Right ventricle myocardium inferior (tissue), 1 donor: Measurements from ENCODE around the gene SLC12A7. TPM values are rescaled to one million over a fixed set of nuclear protein-coding genes. Genes with fewer than 3 reads are reported as not detected.
A peak's percentile ranks its signal among the peaks of the same experiment; 100 is the strongest.
"Not testable (repeated sequence)": the region's sequence is repeated elsewhere in the genome, so short reads cannot be mapped to it uniquely, and the experiment has no call there.

Source experiments
- ATAC-seq: fragments of 200-7000 bp; cut with Tn5 transposase; one replicate; pipeline ENCODE4 v1.9.1; 2020; ENCODE audit warnings: mild to moderate bottlenecking, moderate library complexity
- DNase-seq: peaks from one replicate; pipeline ENCODE4 v3.0.0; 2021; ENCODE audit errors: missing footprints
- intact Hi-C: fragments of 100-400 bp; cut with DNase I; formaldehyde crosslinking; loops from one replicate; pipeline ENCODE4 v1.11.0; 2022
- total RNA-seq: library from RNA; stranded (reverse); fragmentation: NEBNext Ultra II Directional; extraction: Animal tissue kit (Norgen Biotek cat#: 25700); gene quantifications from one replicate; pipeline ENCODE4 v1.2.1, GENCODE V29; 2021
- donor health status: DM: no; HTN: yes; CAD: no; lungs with severe emphysema.

The SLC12A7 gene
- total RNA-seq, 1 donor from 2014 or later = 179 TPM

GRCh38 chr5:1130218-1130946, 18.5 kb upstream of the SLC12A7 start:
- intact Hi-C loops = loop anchor here (5.0 kb wide), 1 partner anchor 78 kb away; no protein-coding TSS in a partner anchor

DNA sequence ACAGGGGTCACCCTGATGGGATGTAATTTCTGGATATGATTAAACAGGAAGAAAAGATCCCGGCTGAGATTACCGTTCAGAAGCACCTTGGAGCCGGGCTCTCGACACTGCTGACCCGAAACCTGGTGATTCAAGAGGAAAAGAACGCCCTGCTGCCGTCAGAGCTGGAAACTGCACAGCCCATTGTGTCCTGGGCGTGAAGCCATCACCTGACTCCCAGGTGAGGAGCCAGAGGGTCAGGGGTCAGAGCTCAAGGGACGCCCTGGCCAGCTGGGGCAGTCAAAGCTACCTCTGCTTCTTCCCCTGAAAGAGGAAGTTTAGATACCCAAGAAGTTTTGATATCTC, 17.8 kb upstream of the SLC12A7 start:
- intact Hi-C loops = loop anchor here (5.0 kb wide), 2 partner anchors 37 to 77 kb away; no protein-coding TSS in a partner anchor
- ATAC-seq = no peak
- DNase-seq = no peak

More at GRCh38 chr5:1130218-1130946, 18.5 kb upstream of the SLC12A7 start:
- DNase-seq = no peak
- no peak for ATAC-seq

- no peak for DNase-seq
- ATAC-seq = no peak
- intact Hi-C loops = loop anchor here (5.0 kb wide), 1 partner anchor 37 kb away; no protein-coding TSS in a partner anchor
Observed at GRCh38 chr5:1128977-1129710, 17.3 kb upstream of the SLC12A7 start.

DNA sequence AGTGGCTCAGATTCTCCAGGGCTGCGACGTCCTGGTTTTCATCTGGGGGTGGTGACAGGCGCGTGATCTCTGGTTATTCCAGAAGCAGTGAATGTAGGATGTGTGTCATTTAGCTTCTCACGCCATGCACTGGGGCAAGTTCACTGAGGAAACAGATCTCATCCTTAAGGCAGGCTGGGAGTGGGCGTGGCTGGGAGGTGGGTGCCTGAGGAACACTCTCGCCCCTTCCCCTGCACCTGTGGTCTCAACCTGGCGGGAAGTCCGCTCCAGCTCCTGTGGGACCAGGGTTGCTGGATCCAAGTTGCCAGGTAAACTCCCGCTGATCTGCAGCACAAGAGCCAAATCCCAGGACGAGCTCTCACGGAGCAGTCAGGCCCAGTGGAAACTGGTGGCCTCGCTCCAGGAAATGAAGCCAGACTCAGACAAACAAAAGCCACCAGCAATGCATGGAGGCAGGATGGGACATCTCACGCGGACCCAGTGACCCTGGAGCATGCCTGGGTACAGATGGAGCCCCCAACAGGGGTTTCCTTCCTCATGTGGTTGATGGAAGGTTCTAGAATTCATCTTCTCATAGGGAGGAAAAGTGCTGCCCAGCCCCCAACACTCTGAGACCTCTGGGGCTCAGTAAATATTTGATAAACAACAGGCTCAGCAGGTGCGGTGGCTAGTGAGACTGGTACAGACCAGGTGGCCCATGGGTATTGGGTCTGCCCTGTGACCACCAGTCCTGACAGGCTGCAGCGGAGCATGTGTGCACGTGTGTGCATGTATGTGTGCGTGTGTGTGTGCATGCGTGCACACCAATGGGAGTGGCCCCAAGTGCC, 16.3 kb upstream of the SLC12A7 start:
- intact Hi-C loops = loop anchor here (5.0 kb wide), 1 partner anchor 36 kb away; no protein-coding TSS in a partner anchor
- DNase-seq (no peak), ATAC-seq (peak; percentile 14)

DNA sequence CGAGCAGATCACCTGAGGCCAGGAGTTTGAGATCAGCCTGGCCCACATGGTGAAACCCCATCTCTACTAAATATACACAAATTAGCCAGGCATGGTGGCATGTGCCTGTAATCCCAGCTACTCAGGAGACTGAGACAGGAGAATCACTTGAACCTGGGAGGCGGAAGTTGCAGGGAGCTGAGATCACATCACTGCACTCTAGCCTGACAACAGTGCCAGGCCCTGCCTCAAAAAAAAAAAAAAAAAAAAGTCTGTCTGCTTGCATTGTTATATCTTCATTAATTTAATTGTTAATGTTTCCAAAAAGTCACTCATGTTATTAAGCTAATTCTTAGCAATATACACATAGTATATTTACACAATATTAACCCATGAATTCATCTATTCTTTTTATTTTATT, 13.8 kb upstream of the SLC12A7 start:
- ATAC-seq, DNase-seq: not testable (repeated sequence)
- intact Hi-C loops = loop anchor here (2.0 to 5.0 kb wide), 2 partner anchors 23 to 33 kb away; no protein-coding TSS in a partner anchor

- intact Hi-C loops = loop anchor here (2.0 to 5.0 kb wide), 2 partner anchors 22 to 33 kb away; no protein-coding TSS in a partner anchor
- DNase-seq = peak; percentile 89
- ATAC-seq = peak; percentile 88
Observed at GRCh38 chr5:1125030-1125357, 13.1 kb upstream of the SLC12A7 start.

- DNase-seq (no peak), ATAC-seq (peak; percentile 7)
Observed at GRCh38 chr5:1124205-1125029, 12.6 kb upstream of the SLC12A7 start.

DNA sequence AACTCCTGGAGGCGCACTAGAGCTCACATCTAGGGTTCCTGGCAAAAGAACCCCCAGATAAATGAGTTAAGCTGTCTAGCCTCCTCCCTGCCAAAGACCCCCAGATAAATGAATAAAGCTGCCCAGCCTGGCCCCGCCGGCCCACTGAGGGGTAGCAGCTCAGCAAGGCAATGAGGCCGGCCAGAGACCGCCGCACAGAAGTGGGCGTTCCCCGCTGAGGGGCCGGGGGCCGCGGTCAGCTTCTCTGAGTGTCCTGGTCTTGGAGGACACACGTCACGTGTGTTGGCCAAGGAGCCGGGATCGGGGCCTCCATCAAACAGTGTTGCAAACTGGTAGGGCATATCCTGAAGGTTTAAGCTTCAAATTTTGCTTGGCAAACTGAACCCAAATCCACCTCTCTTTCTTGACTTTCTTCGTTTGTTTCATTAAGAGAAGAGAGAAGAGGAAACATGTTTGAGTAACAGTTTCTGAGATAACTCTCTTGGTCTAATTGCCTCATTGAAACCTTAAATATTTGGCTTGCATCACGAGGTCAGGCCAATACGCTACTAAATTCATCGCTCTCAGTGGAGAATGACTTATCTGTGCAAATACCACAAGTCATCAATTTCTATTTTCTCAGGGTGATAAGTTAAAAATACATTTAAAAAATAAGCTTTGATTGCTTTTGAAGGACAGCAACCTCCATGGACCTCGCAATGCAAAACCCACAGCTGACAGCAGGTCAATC, 11.7 kb upstream of the SLC12A7 start:
- intact Hi-C loops = loop anchor here (2.0 kb wide), 1 partner anchor 21 kb away; no protein-coding TSS in a partner anchor
- DNase-seq (no peak), ATAC-seq (no peak)

More at GRCh38 chr5:1124205-1125029, 12.6 kb upstream of the SLC12A7 start:
- intact Hi-C loops = loop anchor here (2.0 to 5.0 kb wide), 2 partner anchors 22 to 32 kb away; no protein-coding TSS in a partner anchor

DNA sequence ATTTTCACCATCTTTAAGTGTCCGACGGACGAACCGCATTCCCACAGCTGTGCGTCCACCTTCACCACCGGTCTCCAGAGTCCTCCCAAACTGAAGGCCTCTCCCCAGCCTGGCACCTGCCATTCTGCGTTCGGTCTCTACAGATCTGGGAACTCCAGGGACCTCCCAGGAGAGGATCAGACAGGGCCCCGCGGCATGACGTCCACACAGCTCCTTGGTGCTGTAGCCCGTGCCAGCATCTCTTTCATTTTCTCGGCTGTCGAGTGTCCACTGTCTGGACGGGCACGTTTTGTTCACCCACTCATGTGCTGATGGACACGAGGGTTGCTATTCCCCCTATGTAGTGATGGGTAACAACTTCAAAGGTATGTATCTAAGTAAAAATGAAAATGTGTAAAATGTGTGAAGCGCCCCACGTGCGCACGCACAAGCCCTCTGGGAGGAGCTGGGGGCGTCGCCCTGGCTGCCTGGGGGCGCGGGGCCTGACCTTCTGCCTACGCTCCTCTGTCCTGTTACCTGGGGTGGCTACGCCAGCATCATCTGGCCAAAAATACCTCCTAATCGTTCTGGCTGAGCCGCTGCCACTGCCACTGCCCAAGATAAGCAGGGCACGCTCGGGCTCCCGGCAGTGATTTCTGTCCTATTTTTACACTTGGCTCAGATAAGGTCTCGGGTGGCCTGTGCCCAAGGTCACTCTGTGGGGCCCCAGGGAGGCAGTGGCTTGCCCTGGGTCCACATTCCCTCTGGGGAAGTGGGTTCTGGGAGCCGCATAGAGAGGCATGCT, 10.8 kb upstream of the SLC12A7 start:
- no peak for DNase-seq
- peak; percentile 59 for ATAC-seq
- intact Hi-C loops = no loop called here

DNA sequence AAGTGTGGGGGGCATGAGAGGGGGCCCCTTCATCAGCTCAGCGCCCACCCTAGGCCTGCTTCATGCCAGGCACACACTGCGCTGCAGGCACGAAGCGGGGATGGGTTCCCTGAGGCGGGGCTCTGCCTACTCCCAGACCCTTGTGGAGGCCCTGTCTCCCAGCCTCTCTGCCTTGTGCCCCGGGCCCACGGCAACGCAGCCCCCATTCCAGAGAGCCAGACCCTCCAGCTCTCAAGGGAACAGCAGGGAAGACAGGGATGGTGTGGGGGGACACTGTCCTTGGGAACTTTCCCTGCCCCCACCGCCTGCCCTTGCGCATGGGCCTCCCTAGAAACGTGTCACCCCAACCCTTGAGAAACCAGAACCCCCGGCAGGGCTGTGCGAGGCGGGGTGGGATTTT, 10.0 kb upstream of the SLC12A7 start:
- no peak for ATAC-seq
- DNase-seq = no peak
- intact Hi-C loops = no loop called here

- DNase-seq (no peak), ATAC-seq (no peak)
- intact Hi-C loops = no loop called here
Observed at GRCh38 chr5:1121044-1121443, 9.2 kb upstream of the SLC12A7 start.

DNA sequence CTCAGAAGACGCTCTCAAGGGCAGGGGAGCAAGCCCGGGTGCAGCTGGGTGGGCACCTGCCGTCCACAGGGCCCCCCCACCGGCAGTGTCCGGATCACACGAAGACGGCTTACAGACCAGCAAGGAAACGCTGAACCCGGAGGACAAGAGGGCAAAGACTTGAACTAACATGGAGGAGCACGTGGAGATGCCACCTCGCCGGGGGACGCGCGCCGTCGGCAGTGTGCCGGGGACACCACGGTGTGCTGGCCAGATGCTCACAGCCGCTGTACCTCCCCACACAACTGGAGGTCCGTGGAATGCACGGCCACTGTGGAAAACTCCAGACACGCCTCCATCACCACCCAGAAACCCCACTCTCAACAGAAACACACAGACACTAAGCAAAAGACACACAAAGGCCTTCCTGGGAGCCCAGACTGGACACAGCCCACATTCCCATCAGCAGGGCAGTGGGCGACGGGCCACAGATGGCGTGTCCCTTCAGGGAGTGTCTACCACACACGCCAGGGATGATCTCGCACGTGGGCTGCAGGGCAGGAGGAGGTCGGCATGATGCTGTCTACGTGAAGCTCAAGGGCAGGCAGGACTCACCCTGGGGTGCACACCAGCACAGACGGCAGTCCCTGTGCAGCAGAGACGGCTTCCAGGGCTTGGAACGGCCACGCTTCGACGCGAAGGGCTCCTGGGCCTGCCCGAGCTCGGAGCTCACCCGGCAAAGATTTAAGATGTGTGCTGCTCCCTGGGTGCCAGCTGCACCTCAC, 8.6 kb upstream of the SLC12A7 start:
- ATAC-seq = no peak
- DNase-seq = no peak
- intact Hi-C loops = no loop called here

DNA sequence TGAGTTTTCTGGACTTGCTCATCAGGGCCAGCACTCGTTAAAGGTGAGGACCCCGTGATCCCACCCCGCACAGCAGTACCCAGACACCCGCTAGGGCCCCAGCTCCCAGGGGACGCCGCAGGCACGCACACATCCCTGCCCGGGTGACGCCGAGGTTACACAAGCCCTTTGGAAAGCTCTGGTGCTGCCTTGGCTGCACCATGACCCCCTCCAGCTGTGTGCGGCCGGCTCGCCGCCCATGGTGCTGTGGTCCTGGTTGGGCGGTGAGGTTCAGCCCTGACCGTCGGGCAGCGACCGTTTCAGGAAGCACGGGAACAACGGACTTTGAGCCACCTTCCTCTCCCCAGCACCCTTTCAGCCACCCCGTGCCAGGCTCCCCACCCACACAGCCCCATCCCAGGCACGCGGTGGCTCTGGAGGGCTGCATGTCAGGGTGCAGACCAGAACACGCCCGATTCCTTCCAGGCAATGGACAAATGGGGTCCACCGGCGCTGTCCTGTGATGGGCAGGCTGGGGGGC, 7.5 kb upstream of the SLC12A7 start:
- DNase-seq (no peak), ATAC-seq (no peak)
- intact Hi-C loops = no loop called here

DNA sequence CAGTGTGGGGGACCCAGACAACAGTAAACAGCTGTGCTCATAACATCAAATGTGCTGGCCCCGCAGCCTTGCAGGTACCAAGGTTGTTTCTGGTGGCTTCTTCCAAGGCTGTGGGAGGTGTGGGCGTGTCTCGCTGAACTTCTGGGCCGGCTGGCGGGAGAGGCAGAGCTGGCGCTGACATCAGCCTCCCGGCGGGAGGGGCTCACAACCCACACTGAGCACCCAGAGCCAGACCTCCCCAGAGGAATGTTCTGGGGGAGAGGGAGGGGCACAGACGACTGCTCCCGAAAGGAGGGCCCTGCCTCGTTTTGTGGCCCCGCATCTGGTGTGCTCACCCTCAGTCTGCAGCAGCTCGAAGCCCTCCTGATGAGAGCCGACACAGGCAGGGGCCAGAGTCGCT, 6.9 kb upstream of the SLC12A7 start:
- intact Hi-C loops = no loop called here
- peak; percentile 30 for ATAC-seq

GRCh38 chr5:1118231-1118698, 6.4 kb upstream of the SLC12A7 start:
- DNase-seq (no peak), ATAC-seq (peak; percentile 1)
- intact Hi-C loops = no loop called here

More for the DNA sequence above, 6.9 kb upstream of the SLC12A7 start:
- no peak for DNase-seq

GRCh38 chr5:1116977-1117376, 5.1 kb upstream of the SLC12A7 start:
- intact Hi-C loops = no loop called here
- ATAC-seq (no peak), DNase-seq (no peak)
